Endothelial cell of umbilical vein (primary cell): ENCODE data around the gene OR2L3.

Experiments used
- EZH2 ChIP-seq: IDR thresholded peaks from 2 replicates; pipeline ENCODE4 v1.6.1; 2012; ENCODE audit warnings: borderline replicate concordance, low read depth, mild to moderate bottlenecking, moderate library complexity, low read length, inconsistent platforms; ENCODE audit not compliant: severe bottlenecking
- FOS ChIP-seq: IDR thresholded peaks from 2 replicates; pipeline ENCODE4 v1.6.1; 2011; ENCODE audit warnings: mild to moderate bottlenecking, low read length, moderate library complexity, borderline replicate concordance; ENCODE audit not compliant: insufficient read depth
- GATA2 ChIP-seq: IDR thresholded peaks from 2 replicates; pipeline ENCODE4 v1.7.0; 2011; ENCODE audit warnings: low read depth, mild to moderate bottlenecking, moderate library complexity, mixed read lengths, low read length; ENCODE audit not compliant: insufficient read length, insufficient read depth
- JUN ChIP-seq: IDR thresholded peaks from 2 replicates; pipeline ENCODE4 v1.6.1; 2011; ENCODE audit warnings: borderline replicate concordance, low read depth; ENCODE audit not compliant: insufficient read length, insufficient read depth
- MYC ChIP-seq: IDR thresholded peaks from one replicate; pipeline ENCODE4 v1.6.1; 2011; ENCODE audit warnings: mild to moderate bottlenecking, low read depth, low read length
- POLR2A ChIP-seq: IDR thresholded peaks from 2 replicates; pipeline ENCODE4 v1.6.1; 2012; ENCODE audit warnings: low read depth, mild to moderate bottlenecking, control low read depth, low read length
- POLR2AphosphoS5 ChIP-seq: IDR thresholded peaks from 2 replicates; pipeline ENCODE4 v1.6.1; 2012; ENCODE audit warnings: low read depth, mild to moderate bottlenecking, control low read depth, low read length, moderate library complexity; ENCODE audit not compliant: insufficient read depth
- TF ChIP-seq, protein P1 (sequence below), 2 donors: IDR thresholded peaks; 1 replicate in 1 of 2; 2 replicates in 1 of 2; pipeline ENCODE4 v1.5.1; 2011; ENCODE audit warnings: low read length in 2 of 2, mild to moderate bottlenecking in 2 of 2, moderate library complexity in 2 of 2, control low read depth in 1 of 2, inconsistent platforms in 1 of 2, low read depth in 1 of 2; ENCODE audit not compliant: insufficient read depth in 1 of 2; ENCODE audit errors: extremely low read depth in 1 of 2
- TF ChIP-seq, protein P2 (sequence below): IDR thresholded peaks from 2 replicates; pipeline ENCODE4 v1.6.1; 2011; ENCODE audit not compliant: insufficient read depth, insufficient read length

DNA sequence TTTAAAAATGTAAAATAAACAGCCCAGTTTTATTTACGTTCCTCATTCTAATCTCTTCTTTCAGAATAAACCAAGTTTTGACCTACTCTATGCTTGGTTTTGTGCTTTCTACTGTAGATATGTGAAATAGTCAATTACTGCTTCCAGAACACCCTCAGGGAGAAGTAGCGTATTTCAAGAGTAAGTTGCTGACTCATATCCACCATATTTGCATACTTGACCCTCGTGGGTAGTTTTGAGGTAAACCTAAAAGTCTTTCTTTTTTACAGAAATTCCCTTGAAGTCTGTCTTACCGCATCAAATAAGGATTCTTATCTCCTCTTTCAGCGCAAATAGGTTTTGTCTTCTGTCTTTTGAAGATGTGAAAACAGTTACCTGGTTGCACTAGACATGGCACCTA lies 1.4 kb upstream of the OR2L3 start:
- TF ChIP-seq GATA2: no peak
- no peak for TF ChIP-seq EZH2
- TF ChIP-seq, protein P1, sequence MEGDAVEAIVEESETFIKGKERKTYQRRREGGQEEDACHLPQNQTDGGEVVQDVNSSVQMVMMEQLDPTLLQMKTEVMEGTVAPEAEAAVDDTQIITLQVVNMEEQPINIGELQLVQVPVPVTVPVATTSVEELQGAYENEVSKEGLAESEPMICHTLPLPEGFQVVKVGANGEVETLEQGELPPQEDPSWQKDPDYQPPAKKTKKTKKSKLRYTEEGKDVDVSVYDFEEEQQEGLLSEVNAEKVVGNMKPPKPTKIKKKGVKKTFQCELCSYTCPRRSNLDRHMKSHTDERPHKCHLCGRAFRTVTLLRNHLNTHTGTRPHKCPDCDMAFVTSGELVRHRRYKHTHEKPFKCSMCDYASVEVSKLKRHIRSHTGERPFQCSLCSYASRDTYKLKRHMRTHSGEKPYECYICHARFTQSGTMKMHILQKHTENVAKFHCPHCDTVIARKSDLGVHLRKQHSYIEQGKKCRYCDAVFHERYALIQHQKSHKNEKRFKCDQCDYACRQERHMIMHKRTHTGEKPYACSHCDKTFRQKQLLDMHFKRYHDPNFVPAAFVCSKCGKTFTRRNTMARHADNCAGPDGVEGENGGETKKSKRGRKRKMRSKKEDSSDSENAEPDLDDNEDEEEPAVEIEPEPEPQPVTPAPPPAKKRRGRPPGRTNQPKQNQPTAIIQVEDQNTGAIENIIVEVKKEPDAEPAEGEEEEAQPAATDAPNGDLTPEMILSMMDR (IDR thresholded peaks at IDR 0.05; ENCODE audit: extremely low read depth in 1 of 2, insufficient read depth in 1 of 2, low read depth in 1 of 2, low read length in 2 of 2): no peak
- TF ChIP-seq POLR2A: no peak
- no peak for TF ChIP-seq POLR2AphosphoS5
- TF ChIP-seq, protein P2, sequence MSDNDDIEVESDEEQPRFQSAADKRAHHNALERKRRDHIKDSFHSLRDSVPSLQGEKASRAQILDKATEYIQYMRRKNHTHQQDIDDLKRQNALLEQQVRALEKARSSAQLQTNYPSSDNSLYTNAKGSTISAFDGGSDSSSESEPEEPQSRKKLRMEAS: no peak
- no peak for TF ChIP-seq JUN
- no peak for TF ChIP-seq FOS
- no peak for TF ChIP-seq MYC
